ENCODE results near the gene CHCT1.

DNA sequence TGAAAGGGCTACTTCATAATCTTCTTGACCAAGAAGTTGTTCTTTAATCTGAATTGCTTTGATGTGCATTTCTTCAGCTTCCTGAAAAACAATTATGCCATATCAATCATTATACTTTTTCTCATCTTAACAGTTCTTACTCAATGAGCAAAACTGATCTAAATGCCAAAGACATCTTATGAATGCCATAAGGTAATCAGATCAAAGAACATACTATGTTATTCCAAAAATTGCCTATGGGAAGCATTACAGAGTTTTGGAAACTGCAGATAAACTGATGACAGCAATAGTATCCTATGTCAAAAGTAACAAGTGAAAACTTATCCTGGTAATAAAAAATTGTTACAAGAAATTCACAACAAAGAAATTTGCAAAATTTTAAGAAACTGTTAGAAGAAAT lies 29.7 kb downstream of the CHCT1 start:
- TF ChIP-seq POLR2A (IDR thresholded peaks at IDR 0.05; ENCODE audit: low read depth, low read length), result no peak
- no peak for TF ChIP-seq POLR2AphosphoS5 (IDR thresholded peaks at IDR 0.05; ENCODE audit: low read depth, low read length)
